ENCODE data around the gene AGRP.

DNA sequence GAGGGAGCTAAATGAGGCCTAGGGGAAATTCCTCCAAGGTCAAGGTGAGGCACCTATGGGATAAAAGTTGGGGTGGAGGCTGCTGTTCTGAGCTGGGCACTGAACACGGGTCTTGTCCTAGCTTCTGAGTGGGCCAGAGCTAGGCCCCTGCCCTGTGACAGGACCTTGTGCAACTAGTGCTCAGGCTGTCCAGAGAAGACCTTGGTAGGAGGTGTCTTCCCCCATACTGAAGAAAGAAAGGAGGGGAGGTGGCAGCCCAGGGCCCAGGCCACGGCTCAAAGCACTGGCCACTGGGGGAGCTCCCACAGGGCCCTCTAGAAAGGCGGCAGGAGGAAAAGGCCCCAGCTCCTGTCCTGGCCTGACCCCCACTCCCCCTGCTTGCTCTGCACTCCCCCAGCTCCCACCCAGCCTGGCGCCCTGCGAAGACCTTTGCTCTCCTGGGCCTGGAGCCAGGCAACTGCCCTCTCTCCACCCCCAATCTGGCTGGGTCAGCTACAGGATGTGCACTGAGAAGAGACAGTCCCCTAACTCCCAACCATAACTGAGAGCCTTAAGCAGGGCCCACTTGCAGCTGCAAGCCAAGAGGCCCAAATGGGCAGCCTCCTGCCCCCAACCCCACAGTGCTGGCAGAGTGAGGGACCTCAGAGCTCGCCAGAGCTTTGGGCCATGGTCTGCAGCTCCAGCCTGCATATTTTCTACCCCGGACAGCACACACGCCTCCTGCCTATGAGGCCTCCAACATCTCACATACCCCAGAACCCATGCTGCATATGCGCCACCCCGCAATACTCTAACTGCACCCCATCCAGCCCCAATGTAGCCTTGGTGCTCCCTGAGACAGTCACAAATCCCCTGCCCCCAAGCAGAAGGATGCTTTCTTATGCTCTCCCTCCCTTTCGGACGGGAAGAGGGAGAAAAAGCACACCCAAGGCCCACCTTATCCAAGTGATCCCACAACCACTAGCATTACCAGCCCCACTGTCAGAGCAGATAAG is 37.1 kb downstream of the AGRP start:
- TF ChIP-seq POLR2AphosphoS5 (IDR thresholded peaks at IDR 0.05) (no peak), EP300 (IDR thresholded peaks at IDR 0.05) (no peak)
- TF ChIP-seq, protein P1, sequence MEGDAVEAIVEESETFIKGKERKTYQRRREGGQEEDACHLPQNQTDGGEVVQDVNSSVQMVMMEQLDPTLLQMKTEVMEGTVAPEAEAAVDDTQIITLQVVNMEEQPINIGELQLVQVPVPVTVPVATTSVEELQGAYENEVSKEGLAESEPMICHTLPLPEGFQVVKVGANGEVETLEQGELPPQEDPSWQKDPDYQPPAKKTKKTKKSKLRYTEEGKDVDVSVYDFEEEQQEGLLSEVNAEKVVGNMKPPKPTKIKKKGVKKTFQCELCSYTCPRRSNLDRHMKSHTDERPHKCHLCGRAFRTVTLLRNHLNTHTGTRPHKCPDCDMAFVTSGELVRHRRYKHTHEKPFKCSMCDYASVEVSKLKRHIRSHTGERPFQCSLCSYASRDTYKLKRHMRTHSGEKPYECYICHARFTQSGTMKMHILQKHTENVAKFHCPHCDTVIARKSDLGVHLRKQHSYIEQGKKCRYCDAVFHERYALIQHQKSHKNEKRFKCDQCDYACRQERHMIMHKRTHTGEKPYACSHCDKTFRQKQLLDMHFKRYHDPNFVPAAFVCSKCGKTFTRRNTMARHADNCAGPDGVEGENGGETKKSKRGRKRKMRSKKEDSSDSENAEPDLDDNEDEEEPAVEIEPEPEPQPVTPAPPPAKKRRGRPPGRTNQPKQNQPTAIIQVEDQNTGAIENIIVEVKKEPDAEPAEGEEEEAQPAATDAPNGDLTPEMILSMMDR (IDR thresholded peaks at IDR 0.05) = no peak
